GM12891 (cell line): ENCODE measurements around the gene AP1AR.

Source experiments
- PAX5 ChIP-seq: IDR thresholded peaks from 2 replicates; pipeline ENCODE4 v1.6.1; 2011; ENCODE audit warnings: low read length, moderate library complexity, mild to moderate bottlenecking; ENCODE audit not compliant: insufficient read depth, severe bottlenecking
- POLR2A ChIP-seq: IDR thresholded peaks from 2 replicates; pipeline ENCODE4 v1.6.1; 2011; ENCODE audit warnings: low read depth, low read length, control low read depth
- POLR2AphosphoS5 ChIP-seq: IDR thresholded peaks from 2 replicates; pipeline ENCODE4 v1.6.1; 2011; ENCODE audit warnings: low read depth, low read length, control low read depth
- POU2F2 ChIP-seq: IDR thresholded peaks from 2 replicates; pipeline ENCODE4 v1.6.1; 2011; ENCODE audit warnings: low read depth, mild to moderate bottlenecking, control low read depth, low read length, moderate library complexity
- SPI1 ChIP-seq: IDR thresholded peaks from 2 replicates; pipeline ENCODE4 v1.6.1; 2011; ENCODE audit warnings: low read depth, low read length, control low read depth
- TAF1 ChIP-seq: IDR thresholded peaks from 2 replicates; pipeline ENCODE4 v1.6.1; 2011; ENCODE audit warnings: low read depth, low read length, control low read depth

GRCh38 chr4:112311516-112311915 is 79.9 kb downstream of the AP1AR start:
- TF ChIP-seq POLR2A (no peak), POU2F2 (no peak), POLR2AphosphoS5 (no peak), TAF1 (no peak), SPI1 (no peak), PAX5 (no peak)
